Measurements from ENCODE around the gene DMBX1. TPM values are rescaled to one million over a fixed set of nuclear protein-coding genes. Genes with fewer than 3 reads are reported as not detected.

Gene DMBX1
- total and polyA plus RNA-seq, 2 donors (not counting 1 experiment from before 2014, with no cell fraction given) = not detected

DNA sequence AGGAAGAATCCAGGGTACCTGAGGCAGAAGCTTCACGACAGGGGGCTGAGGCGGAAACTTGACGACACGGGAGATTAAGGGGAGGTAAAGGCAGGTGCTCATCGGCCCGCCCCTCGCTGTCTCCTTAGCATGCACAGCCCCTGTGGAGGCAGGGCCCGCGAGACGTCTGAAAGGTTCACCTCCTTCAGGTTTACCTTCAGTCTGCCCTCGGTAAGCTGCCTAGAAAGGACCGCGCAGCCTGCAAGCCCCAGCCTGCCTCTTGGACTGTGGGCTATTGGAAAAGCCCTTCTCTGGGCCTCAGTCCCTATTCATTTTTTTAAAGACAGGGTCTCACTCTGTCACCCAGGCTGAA lies 33.3 kb downstream of the DMBX1 start:
- H3K9ac ChIP-seq (ENCODE audit: low read length) = no peak overlapping the region
- Mint-ChIP-seq H3K9me3 (ENCODE audit: insufficient read depth) (no peaks in the 10 kb centered on the region), H3K4me1 (no peaks in the 10 kb centered on the region), H3K27me3 (peaks cover 46% of the 10 kb centered on the region), H3K27ac (no peak overlapping the region), H3K4me3 (no peak overlapping the region)
- ATAC-seq (ENCODE audit: low read depth) = no peak
- CTCF ChIA-PET = interaction anchor here (0.8 kb wide), 1 partner anchor 81 kb away, joined by 3 read pairs; no protein-coding TSS in a partner anchor
- WGBS (ENCODE audit: insufficient coverage) = 92% methylated on average over 13 of the region's 13 CpGs
- peaks cover 0 to 19% (median 6%) of the 10 kb centered on the region in 4 experiments for H3K27me3 ChIP-seq (replicated peaks in 1 of 4; ENCODE audit: control extremely low read depth in 1 of 4, control insufficient read depth in 3 of 4, insufficient read depth in 4 of 4, low read length in 3 of 4)
- H3K4me2 ChIP-seq (replicated peaks; ENCODE audit: low read depth, low read length, poor library complexity, severe bottlenecking) = no peak overlapping the region
- no peak overlapping the region for H3K4me3 ChIP-seq (ENCODE audit: control extremely low read depth in 1 of 5, extremely low read depth in 1 of 5, insufficient read depth in 1 of 5, low read depth in 2 of 5, low read length in 4 of 5)
- no peak overlapping the region for H3K27ac ChIP-seq (ENCODE audit: low read length in 2 of 2)
- no peak overlapping the region for H2AFZ ChIP-seq (ENCODE audit: insufficient read depth, low read depth, low read length, poor library complexity, severe bottlenecking)
- TF ChIP-seq CTCF (IDR thresholded peaks at IDR 0.05) = no peak
- no peak for TF ChIP-seq EZH2 (IDR thresholded peaks at IDR 0.05; ENCODE audit: borderline replicate concordance, insufficient read depth, low read depth, low read length, poor library complexity, severe bottlenecking)
- POLR2A ChIA-PET = no interaction called here
- H4K20me1 ChIP-seq (ENCODE audit: control insufficient read depth, insufficient read depth, low read length, poor library complexity, severe bottlenecking) = no peaks in the 10 kb centered on the region
- no peaks in the 10 kb centered on the region for H3K79me2 ChIP-seq (ENCODE audit: control insufficient read depth, insufficient read depth, low read length)
- no peaks in the 10 kb centered on the region for H3K9me3 ChIP-seq (ENCODE audit: control extremely low read depth in 1 of 3, control insufficient read depth in 2 of 3, insufficient read depth in 1 of 3, low read length in 2 of 3)
- no peak for DNase-seq
- intact Hi-C loops (cut with micrococcal nuclease) = no loop called here
- H3K4me1 ChIP-seq (ENCODE audit: control insufficient read depth in 2 of 2, insufficient read depth in 2 of 2, low read length in 2 of 2) = no peaks in the 10 kb centered on the region
- H3K36me3 ChIP-seq (replicated peaks in 1 of 2; ENCODE audit: control extremely low read depth in 1 of 2, control insufficient read depth in 1 of 2, extremely low read depth in 1 of 2, insufficient read depth in 2 of 2, low read length in 1 of 2) = no peaks in the 10 kb centered on the region

DNA sequence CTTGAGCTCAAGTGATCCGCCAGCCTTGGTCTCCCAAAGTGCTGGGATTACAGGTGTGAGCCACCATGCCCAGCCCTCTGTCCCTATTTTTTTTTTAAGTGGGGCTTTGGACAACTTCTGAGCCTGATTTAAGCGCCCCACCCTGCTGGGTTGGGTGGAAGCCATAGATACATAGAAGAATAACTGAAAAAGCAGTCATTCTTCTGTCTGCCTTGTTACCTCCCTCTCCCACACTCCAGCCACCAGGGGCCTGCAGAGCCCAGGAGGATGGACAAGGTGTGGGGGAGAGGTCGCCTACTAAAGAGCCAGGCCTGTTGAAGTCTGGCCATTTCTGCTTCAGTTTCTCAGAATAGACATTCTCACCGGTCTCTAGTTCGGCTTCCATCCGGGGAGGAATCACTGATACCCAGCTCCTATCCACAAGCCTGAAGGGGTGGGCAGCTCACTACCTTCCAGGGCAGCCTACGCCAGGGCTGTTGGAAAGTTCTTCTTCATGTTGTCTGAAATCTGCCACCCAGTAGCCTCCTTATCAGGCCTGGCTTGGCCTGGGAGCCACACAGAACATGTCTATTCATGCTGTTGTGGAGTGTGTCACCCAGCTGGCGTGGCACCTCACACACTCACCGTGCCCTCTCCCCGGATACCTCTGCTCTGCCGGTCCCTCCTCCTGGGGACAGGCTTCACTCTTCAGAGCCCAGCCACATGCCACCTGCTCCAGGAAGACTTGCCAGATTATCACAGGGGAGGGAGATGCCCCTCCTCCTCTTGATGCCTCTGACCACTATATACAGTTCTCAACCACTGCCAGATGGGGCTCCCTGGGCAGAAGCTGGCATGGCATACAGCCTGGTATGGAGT lies 34.1 kb downstream of the DMBX1 start:
- CTCF ChIA-PET = interaction anchor here (0.8 kb wide), 1 partner anchor 82 kb away, joined by 3 read pairs; no protein-coding TSS in a partner anchor
- Histone ChIP-seq H3K4me1 (ENCODE audit: control insufficient read depth in 2 of 2, insufficient read depth in 2 of 2, low read length in 2 of 2) (no peaks in the 10 kb centered on the region), H3K27me3 (replicated peaks in 1 of 4; ENCODE audit: control extremely low read depth in 1 of 4, control insufficient read depth in 3 of 4, insufficient read depth in 4 of 4, low read length in 3 of 4) (peaks cover 0 to 22% (median 6%) of the 10 kb centered on the region in 4 experiments), H4K20me1 (ENCODE audit: control insufficient read depth, insufficient read depth, low read length, poor library complexity, severe bottlenecking) (no peaks in the 10 kb centered on the region), H3K36me3 (replicated peaks in 1 of 2; ENCODE audit: control extremely low read depth in 1 of 2, control insufficient read depth in 1 of 2, extremely low read depth in 1 of 2, insufficient read depth in 2 of 2, low read length in 1 of 2) (no peaks in the 10 kb centered on the region), H3K27ac (ENCODE audit: low read length in 2 of 2) (no peak overlapping the region), H3K4me3 (ENCODE audit: control extremely low read depth in 1 of 5, extremely low read depth in 1 of 5, insufficient read depth in 1 of 5, low read depth in 2 of 5, low read length in 4 of 5) (no peak overlapping the region), H3K4me2 (replicated peaks; ENCODE audit: low read depth, low read length, poor library complexity, severe bottlenecking) (no peak overlapping the region), H3K79me2 (ENCODE audit: control insufficient read depth, insufficient read depth, low read length) (no peaks in the 10 kb centered on the region), H2AFZ (ENCODE audit: insufficient read depth, low read depth, low read length, poor library complexity, severe bottlenecking) (no peak overlapping the region), H3K9me3 (ENCODE audit: control extremely low read depth in 1 of 3, control insufficient read depth in 2 of 3, insufficient read depth in 1 of 3, low read length in 2 of 3) (no peaks in the 10 kb centered on the region), H3K9ac (ENCODE audit: low read length) (no peak overlapping the region)
- WGBS (ENCODE audit: insufficient coverage) = 90% methylated on average over 10 of the region's 11 CpGs
- intact Hi-C loops (cut with micrococcal nuclease) = no loop called here
- Mint-ChIP-seq H3K4me1 (no peaks in the 10 kb centered on the region), H3K27ac (no peak overlapping the region), H3K27me3 (peaks cover 48% of the 10 kb centered on the region), H3K9me3 (ENCODE audit: insufficient read depth) (no peaks in the 10 kb centered on the region), H3K4me3 (no peak overlapping the region)
- DNase-seq (no peak), ATAC-seq (ENCODE audit: low read depth) (no peak)
- TF ChIP-seq CTCF (IDR thresholded peaks at IDR 0.05) (no peak), EZH2 (IDR thresholded peaks at IDR 0.05; ENCODE audit: borderline replicate concordance, insufficient read depth, low read depth, low read length, poor library complexity, severe bottlenecking) (no peak)
- POLR2A ChIA-PET = no interaction called here
